ENCODE results near the gene MME.

The MME gene

DNA sequence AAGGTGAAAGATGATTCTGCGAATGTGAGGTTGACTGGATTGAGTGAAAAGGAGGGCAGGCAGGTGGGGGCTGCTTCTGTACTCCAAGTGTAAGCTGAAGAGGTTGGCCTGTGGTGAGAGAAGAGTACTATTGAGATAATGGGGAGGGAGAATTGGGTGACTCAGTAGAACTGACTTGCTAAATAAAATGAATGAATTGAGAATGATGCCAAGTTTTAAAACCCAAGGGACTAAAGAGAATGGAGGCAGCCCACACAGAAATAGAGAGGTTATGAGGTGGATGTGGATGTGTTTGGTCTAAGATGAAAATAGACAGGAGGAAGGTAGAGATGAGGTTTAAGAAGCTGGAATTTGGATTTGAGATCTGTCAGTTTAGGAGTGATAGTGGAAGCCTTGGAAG, 5.9 kb downstream of the MME start:
- Histone ChIP-seq H3K36me3 (ENCODE audit: control insufficient read depth, insufficient read depth, low read length) (no peaks in the 10 kb centered on the region), H3K9ac (ENCODE audit: low read depth, low read length) (no peak overlapping the region)

DNA sequence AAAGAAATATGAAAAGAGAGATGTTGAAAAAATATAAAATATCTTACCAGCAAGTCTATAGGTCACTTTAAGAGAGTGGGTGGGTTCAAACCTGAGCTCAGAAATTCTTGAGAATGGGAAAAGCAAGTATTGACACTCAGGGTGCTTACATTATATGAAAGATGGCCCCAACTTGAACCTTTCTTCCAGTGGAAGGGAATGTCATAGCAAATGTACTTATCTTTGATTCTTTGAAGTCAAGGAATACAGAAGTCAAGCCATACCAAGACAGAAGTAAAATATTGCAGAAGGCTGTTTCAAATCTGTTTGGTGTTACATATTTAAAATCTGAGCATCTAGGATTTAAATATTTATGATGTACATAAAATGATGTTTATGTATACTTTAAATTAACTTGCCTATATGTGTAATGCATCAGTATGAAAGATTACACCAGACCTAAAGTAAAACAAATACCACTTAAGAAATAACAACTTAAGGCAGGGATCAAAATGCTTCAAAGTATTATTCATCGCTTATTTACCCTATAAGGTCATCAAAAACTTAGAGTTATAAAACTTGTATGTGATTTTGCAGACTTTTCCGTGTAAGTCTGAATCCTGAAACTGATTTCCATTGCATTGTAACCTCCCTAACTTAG, 8.7 kb downstream of the MME start:
- H3K4me3 ChIP-seq (ENCODE audit: low read depth, low read length): no peak overlapping the region
- H3K4me1 ChIP-seq (ENCODE audit: control insufficient read depth, insufficient read depth, low read length): no peaks in the 10 kb centered on the region
- H3K36me3 ChIP-seq (ENCODE audit: control insufficient read depth, insufficient read depth, low read length): no peaks in the 10 kb centered on the region

More for the DNA sequence above, 5.9 kb downstream of the MME start:
- Histone ChIP-seq H3K4me3 (ENCODE audit: low read depth, low read length) (no peak overlapping the region), H3K27me3 (ENCODE audit: control insufficient read depth, insufficient read depth, low read length) (peaks cover under 1% of the 10 kb centered on the region), H3K9me3 (ENCODE audit: control insufficient read depth, insufficient read depth, low read length) (no peaks in the 10 kb centered on the region), H3K4me1 (ENCODE audit: control insufficient read depth, insufficient read depth, low read length) (peaks cover 2% of the 10 kb centered on the region)

DNA sequence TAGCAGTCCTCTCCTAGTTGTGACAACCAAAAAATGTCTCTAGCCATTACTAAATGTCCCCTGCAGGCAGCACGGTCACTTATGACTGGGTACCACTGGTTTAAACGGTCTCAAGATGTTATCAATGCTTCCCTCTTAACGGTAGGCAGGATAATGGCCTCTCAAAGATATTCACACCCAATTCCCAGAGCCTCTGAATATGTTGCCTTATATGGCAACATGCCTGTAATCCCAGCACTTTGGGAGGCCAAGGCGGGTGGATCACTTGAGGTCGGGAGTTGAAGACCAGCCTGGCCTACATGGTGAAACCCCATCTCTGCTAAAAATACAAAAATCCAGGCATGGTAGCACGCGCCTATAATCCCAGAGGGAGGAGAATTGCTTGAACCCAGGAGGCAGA, 9.4 kb downstream of the MME start:
- Histone ChIP-seq H3K4me1 (ENCODE audit: control insufficient read depth, insufficient read depth, low read length) (no peaks in the 10 kb centered on the region), H3K27me3 (ENCODE audit: control insufficient read depth, insufficient read depth, low read length) (no peaks in the 10 kb centered on the region), H3K9ac (ENCODE audit: low read depth, low read length) (no peak overlapping the region), H3K4me3 (ENCODE audit: low read depth, low read length) (no peak overlapping the region), H3K9me3 (ENCODE audit: control insufficient read depth, insufficient read depth, low read length) (no peaks in the 10 kb centered on the region), H3K36me3 (ENCODE audit: control insufficient read depth, insufficient read depth, low read length) (no peaks in the 10 kb centered on the region)

More for the DNA sequence above, 8.7 kb downstream of the MME start:
- Histone ChIP-seq H3K9me3 (ENCODE audit: control insufficient read depth, insufficient read depth, low read length) (no peaks in the 10 kb centered on the region), H3K9ac (ENCODE audit: low read depth, low read length) (no peak overlapping the region), H3K27me3 (ENCODE audit: control insufficient read depth, insufficient read depth, low read length) (no peaks in the 10 kb centered on the region)

DNA sequence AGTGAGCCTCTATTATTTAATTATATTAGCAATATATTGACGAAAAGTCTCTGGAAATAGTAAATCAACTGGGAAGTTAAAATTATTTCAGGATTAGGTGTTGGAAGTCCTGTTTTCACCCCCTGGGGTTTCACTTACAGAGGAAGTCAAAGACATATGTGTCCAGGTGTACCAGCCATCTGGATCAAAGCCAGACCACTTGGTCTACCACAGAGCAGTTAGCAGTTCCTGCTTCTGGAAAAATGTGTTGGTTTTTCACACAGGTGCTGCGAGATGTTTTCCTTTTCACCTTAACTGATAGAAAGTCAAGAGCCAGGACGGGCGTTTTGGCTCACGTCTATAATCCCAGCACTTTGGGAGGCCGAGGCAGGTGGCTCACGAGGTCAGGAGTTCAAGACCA, 13.1 kb downstream of the MME start:
- Histone ChIP-seq H3K27me3 (ENCODE audit: control insufficient read depth, insufficient read depth, low read length) (no peaks in the 10 kb centered on the region), H3K9ac (ENCODE audit: low read depth, low read length) (no peak overlapping the region), H3K4me3 (ENCODE audit: low read depth, low read length) (no peak overlapping the region), H3K4me1 (ENCODE audit: control insufficient read depth, insufficient read depth, low read length) (no peaks in the 10 kb centered on the region), H3K36me3 (ENCODE audit: control insufficient read depth, insufficient read depth, low read length) (no peaks in the 10 kb centered on the region), H3K9me3 (ENCODE audit: control insufficient read depth, insufficient read depth, low read length) (no peaks in the 10 kb centered on the region)

DNA sequence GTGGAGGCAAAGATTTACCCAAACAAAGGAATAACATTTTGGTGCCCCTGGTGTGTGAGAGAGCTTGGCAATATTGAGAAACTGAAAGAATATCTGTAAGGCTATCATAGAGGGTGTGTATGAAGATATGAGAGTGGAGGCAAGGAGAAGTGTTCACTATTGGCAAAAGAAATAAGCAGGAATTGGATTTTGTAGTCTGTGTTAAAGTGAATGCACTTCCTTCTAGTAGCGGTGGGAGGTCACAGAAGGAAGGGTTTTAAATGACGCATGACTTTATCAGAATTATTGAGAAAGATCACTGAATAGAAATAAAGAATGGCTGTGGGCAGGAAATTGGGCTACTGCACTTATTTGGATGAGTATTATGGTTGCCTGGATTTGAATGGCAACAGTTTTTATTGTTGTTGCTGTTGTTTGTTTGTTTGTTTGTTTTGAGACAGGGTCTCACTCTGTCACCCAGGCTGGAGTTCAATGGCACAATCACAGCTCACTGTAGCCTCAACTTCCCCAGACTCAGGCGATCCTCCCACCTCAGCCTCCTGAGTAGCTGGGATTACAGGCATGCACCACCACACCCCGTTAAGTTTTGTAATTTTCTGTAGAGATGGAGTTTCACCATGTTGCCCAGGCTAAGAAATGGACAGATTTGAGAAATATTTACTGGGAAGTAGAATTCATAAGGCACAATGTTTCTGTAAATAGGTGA, 16.3 kb downstream of the MME start:
- Histone ChIP-seq H3K9me3 (ENCODE audit: control insufficient read depth, insufficient read depth, low read length) (no peaks in the 10 kb centered on the region), H3K4me3 (ENCODE audit: low read depth, low read length) (no peak overlapping the region), H3K9ac (ENCODE audit: low read depth, low read length) (no peak overlapping the region), H3K27me3 (ENCODE audit: control insufficient read depth, insufficient read depth, low read length) (no peaks in the 10 kb centered on the region), H3K36me3 (ENCODE audit: control insufficient read depth, insufficient read depth, low read length) (no peaks in the 10 kb centered on the region), H3K4me1 (ENCODE audit: control insufficient read depth, insufficient read depth, low read length) (no peaks in the 10 kb centered on the region)

DNA sequence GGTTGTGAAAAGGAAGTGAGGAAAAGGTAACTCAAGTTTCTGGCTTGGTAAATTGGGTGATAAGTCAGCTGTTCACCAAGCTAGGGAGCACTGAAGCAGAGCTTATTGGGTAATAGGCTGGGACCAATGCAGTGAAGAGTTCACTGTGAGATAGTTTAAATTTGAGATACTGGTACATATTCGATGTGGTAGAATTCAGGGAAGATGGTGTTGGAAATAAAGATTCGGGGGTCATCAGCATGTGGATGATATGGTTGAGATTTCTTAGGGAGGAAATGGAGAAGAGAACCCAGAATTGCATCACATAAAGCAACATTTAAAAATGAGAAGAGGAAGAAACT, 16.9 kb downstream of the MME start:
- Histone ChIP-seq H3K9me3 (ENCODE audit: control insufficient read depth, insufficient read depth, low read length) (no peaks in the 10 kb centered on the region), H3K4me3 (ENCODE audit: low read depth, low read length) (no peak overlapping the region), H3K36me3 (ENCODE audit: control insufficient read depth, insufficient read depth, low read length) (no peaks in the 10 kb centered on the region), H3K27me3 (ENCODE audit: control insufficient read depth, insufficient read depth, low read length) (no peaks in the 10 kb centered on the region), H3K4me1 (ENCODE audit: control insufficient read depth, insufficient read depth, low read length) (no peaks in the 10 kb centered on the region), H3K9ac (ENCODE audit: low read depth, low read length) (no peak overlapping the region)

DNA sequence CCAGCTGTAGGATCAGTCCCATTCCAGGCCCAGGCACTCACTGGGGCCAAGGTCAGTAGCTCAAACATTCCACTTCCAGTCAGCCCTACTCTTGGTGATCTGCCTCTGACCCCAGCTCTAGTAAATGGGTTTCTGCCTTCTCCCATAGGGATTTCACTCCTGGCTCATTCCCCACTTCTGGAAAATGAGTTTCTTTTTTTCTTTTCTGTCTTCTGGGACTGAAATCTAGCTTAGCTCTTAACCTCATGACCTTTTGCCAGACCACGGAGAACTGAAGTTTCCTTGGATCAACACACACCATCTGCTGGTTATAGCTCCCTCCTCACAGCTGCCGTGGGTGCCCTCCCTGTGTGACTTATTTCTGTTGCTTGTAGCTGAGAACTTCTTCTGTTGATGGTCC, 21.3 kb downstream of the MME start:
- H3K36me3 ChIP-seq (ENCODE audit: control insufficient read depth, insufficient read depth, low read length): no peaks in the 10 kb centered on the region

DNA sequence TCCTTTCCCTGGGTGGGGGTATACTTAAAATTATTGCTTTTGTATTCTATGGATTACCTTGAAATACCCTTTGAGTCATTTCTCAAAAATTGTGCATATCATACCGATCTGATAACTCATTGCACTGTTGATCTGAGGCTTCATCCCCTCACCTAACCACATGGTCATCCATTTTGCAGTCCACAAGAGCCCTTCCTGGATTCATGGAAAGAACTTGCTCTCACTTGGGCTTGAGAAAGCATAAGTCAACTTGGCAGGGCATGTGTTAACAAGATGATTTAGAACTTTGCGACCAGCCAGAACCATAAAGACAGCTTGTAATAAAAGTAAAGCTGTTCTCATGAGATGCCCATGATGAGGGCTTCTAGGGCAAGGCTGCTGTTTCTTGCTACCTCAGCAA, 22.2 kb downstream of the MME start:
- Histone ChIP-seq H3K9me3 (ENCODE audit: control insufficient read depth, insufficient read depth, low read length) (no peaks in the 10 kb centered on the region), H3K36me3 (ENCODE audit: control insufficient read depth, insufficient read depth, low read length) (no peaks in the 10 kb centered on the region), H3K4me1 (ENCODE audit: control insufficient read depth, insufficient read depth, low read length) (peaks cover 6% of the 10 kb centered on the region), H3K27me3 (ENCODE audit: control insufficient read depth, insufficient read depth, low read length) (no peaks in the 10 kb centered on the region), H3K9ac (ENCODE audit: low read depth, low read length) (no peak overlapping the region), H3K4me3 (ENCODE audit: low read depth, low read length) (no peak overlapping the region)

More for the DNA sequence above, 21.3 kb downstream of the MME start:
- Histone ChIP-seq H3K9me3 (ENCODE audit: control insufficient read depth, insufficient read depth, low read length) (no peaks in the 10 kb centered on the region), H3K4me1 (ENCODE audit: control insufficient read depth, insufficient read depth, low read length) (peaks cover 2% of the 10 kb centered on the region), H3K27me3 (ENCODE audit: control insufficient read depth, insufficient read depth, low read length) (no peaks in the 10 kb centered on the region), H3K9ac (ENCODE audit: low read depth, low read length) (no peak overlapping the region), H3K4me3 (ENCODE audit: low read depth, low read length) (no peak overlapping the region)

DNA sequence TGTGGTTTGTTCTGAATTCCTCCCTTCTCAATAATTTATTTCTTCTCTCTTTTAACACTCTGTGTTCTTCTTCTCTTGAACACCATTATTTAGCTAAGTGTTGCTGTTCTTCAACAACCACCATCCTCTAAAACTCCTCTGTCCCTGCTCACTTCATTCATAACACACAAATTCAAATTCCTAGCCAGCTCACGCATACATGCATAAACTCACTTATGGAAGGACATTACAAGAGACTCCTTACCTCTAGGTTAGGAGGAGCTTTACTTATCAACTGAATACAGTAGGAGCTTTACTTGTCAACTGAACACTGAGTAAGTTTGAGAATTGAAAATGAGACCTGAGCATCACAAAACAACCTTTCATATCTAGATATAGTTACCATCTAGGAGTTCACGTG, 23.6 kb downstream of the MME start:
- no peaks in the 10 kb centered on the region for H3K27me3 ChIP-seq (ENCODE audit: control insufficient read depth, insufficient read depth, low read length)

DNA sequence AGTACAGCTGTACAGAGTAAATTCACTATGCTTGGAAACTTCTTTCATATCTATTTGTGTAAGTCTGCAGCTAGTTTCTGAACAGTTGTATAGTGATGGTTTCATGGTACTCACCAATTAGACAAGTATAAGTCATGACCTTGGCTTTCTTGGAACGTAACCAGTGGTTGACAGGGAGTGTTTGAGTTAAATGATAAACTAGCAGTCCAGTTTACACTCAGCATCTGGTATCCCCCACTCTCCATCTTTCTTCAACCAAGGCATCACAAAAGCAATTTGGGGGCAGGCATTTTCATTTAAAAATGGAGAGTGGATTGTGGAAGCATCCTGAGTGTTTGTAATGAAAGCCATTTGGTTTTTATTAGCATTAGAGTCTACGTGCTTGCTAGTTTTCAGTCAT, 26.0 kb downstream of the MME start:
- H3K4me1 ChIP-seq (ENCODE audit: control insufficient read depth, insufficient read depth, low read length): peaks cover 6% of the 10 kb centered on the region

More for the DNA sequence above, 23.6 kb downstream of the MME start:
- Histone ChIP-seq H3K9ac (ENCODE audit: low read depth, low read length) (no peak overlapping the region), H3K4me1 (ENCODE audit: control insufficient read depth, insufficient read depth, low read length) (peaks cover 6% of the 10 kb centered on the region), H3K9me3 (ENCODE audit: control insufficient read depth, insufficient read depth, low read length) (no peaks in the 10 kb centered on the region), H3K4me3 (ENCODE audit: low read depth, low read length) (no peak overlapping the region), H3K36me3 (ENCODE audit: control insufficient read depth, insufficient read depth, low read length) (no peaks in the 10 kb centered on the region)

DNA sequence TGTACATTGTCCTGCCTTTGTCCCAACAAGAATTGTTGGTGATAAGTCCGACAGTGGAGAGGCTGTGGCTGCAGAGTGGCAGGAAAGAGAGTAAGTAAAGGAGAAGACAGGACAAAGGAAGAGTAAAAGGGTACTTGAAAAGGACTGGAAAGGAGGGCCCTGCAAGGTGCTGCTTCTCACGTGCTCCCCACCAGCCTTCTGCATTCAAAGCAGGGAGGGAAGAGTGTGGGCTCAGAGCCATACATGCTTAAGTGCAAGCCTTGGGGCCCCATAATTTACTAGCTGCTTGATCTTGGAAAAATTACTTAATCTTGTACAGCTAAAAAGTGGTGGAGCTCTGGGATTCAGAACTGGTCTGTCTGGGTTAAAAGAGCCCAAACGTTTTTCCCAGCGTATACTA, 29.9 kb downstream of the MME start:
- Histone ChIP-seq H3K9ac (ENCODE audit: low read depth, low read length) (no peak overlapping the region), H3K9me3 (ENCODE audit: control insufficient read depth, insufficient read depth, low read length) (no peaks in the 10 kb centered on the region), H3K36me3 (ENCODE audit: control insufficient read depth, insufficient read depth, low read length) (no peaks in the 10 kb centered on the region), H3K4me3 (ENCODE audit: low read depth, low read length) (no peak overlapping the region), H3K4me1 (ENCODE audit: control insufficient read depth, insufficient read depth, low read length) (peaks cover 6% of the 10 kb centered on the region), H3K27me3 (ENCODE audit: control insufficient read depth, insufficient read depth, low read length) (no peaks in the 10 kb centered on the region)

More for the DNA sequence above, 26.0 kb downstream of the MME start:
- Histone ChIP-seq H3K4me3 (ENCODE audit: low read depth, low read length) (no peak overlapping the region), H3K9me3 (ENCODE audit: control insufficient read depth, insufficient read depth, low read length) (no peaks in the 10 kb centered on the region), H3K9ac (ENCODE audit: low read depth, low read length) (no peak overlapping the region), H3K27me3 (ENCODE audit: control insufficient read depth, insufficient read depth, low read length) (no peaks in the 10 kb centered on the region), H3K36me3 (ENCODE audit: control insufficient read depth, insufficient read depth, low read length) (no peaks in the 10 kb centered on the region)

Measured in iPS-15b (cell line).